ENCODE data around the gene HDGFL1.

The HDGFL1 gene

GRCh38 chr6:22536122-22536521 is 33.2 kb upstream of the HDGFL1 start:
- H2AFZ ChIP-seq: no peak overlapping the region
- H3K27me3 ChIP-seq (ENCODE audit: control insufficient read depth, insufficient read depth, low read length): no peaks in the 10 kb centered on the region
- H3K27ac ChIP-seq: no peak overlapping the region
- H3K4me3 ChIP-seq (ENCODE audit: low read depth, low read length): no peak overlapping the region
- no peaks in the 10 kb centered on the region for H3K4me1 ChIP-seq
- no peak overlapping the region for H3K4me2 ChIP-seq (ENCODE audit: low read length)
- no peaks in the 10 kb centered on the region for H3K79me2 ChIP-seq
- H3K9ac ChIP-seq: no peak overlapping the region
- H3K9me3 ChIP-seq (ENCODE audit: control insufficient read depth, low read length): no peaks in the 10 kb centered on the region
- no peaks in the 10 kb centered on the region for H3K36me3 ChIP-seq (ENCODE audit: control insufficient read depth, insufficient read depth, low read length)
- no peak for TF ChIP-seq CTCF (IDR thresholded peaks at IDR 0.05)

- no peaks in the 10 kb centered on the region for H3K79me2 ChIP-seq
Observed at GRCh38 chr6:22544476-22544875, 24.9 kb upstream of the HDGFL1 start.

GRCh38 chr6:22545051-22545450 is 24.3 kb upstream of the HDGFL1 start:
- Histone ChIP-seq H3K27ac (no peak overlapping the region), H3K4me3 (ENCODE audit: low read depth, low read length) (no peak overlapping the region), H3K4me2 (ENCODE audit: low read length) (no peak overlapping the region), H3K9ac (no peak overlapping the region), H3K27me3 (ENCODE audit: control insufficient read depth, insufficient read depth, low read length) (no peaks in the 10 kb centered on the region), H3K9me3 (ENCODE audit: control insufficient read depth, low read length) (no peaks in the 10 kb centered on the region), H3K79me2 (no peaks in the 10 kb centered on the region), H2AFZ (no peak overlapping the region), H3K4me1 (no peaks in the 10 kb centered on the region), H3K36me3 (ENCODE audit: control insufficient read depth, insufficient read depth, low read length) (no peaks in the 10 kb centered on the region)
- no peak for TF ChIP-seq CTCF (IDR thresholded peaks at IDR 0.05)

More at GRCh38 chr6:22544476-22544875, 24.9 kb upstream of the HDGFL1 start:
- no peak for TF ChIP-seq CTCF (IDR thresholded peaks at IDR 0.05)
- Histone ChIP-seq H3K27ac (no peak overlapping the region), H3K4me3 (ENCODE audit: low read depth, low read length) (no peak overlapping the region), H3K4me1 (no peaks in the 10 kb centered on the region), H3K36me3 (ENCODE audit: control insufficient read depth, insufficient read depth, low read length) (no peaks in the 10 kb centered on the region), H3K9ac (no peak overlapping the region), H3K9me3 (ENCODE audit: control insufficient read depth, low read length) (no peaks in the 10 kb centered on the region), H3K4me2 (ENCODE audit: low read length) (no peak overlapping the region), H3K27me3 (ENCODE audit: control insufficient read depth, insufficient read depth, low read length) (no peaks in the 10 kb centered on the region), H2AFZ (no peak overlapping the region)

GRCh38 chr6:22546236-22546635 is 23.1 kb upstream of the HDGFL1 start:
- Histone ChIP-seq H3K4me2 (ENCODE audit: low read length) (no peak overlapping the region), H3K27me3 (ENCODE audit: control insufficient read depth, insufficient read depth, low read length) (no peaks in the 10 kb centered on the region), H3K79me2 (no peaks in the 10 kb centered on the region), H2AFZ (no peak overlapping the region), H3K9me3 (ENCODE audit: control insufficient read depth, low read length) (no peaks in the 10 kb centered on the region), H3K27ac (no peak overlapping the region), H3K4me3 (ENCODE audit: low read depth, low read length) (no peak overlapping the region), H3K9ac (no peak overlapping the region), H3K36me3 (ENCODE audit: control insufficient read depth, insufficient read depth, low read length) (no peaks in the 10 kb centered on the region), H3K4me1 (no peaks in the 10 kb centered on the region)
- no peak for TF ChIP-seq CTCF (IDR thresholded peaks at IDR 0.05)

- H3K36me3 ChIP-seq (ENCODE audit: control insufficient read depth, insufficient read depth, low read length): no peaks in the 10 kb centered on the region
- no peaks in the 10 kb centered on the region for H3K9me3 ChIP-seq (ENCODE audit: control insufficient read depth, low read length)
- H3K4me1 ChIP-seq: no peaks in the 10 kb centered on the region
- H3K27ac ChIP-seq: no peak overlapping the region
- no peak overlapping the region for H2AFZ ChIP-seq
- no peak overlapping the region for H3K4me2 ChIP-seq (ENCODE audit: low read length)
- no peak overlapping the region for H3K4me3 ChIP-seq (ENCODE audit: low read depth, low read length)
- H3K27me3 ChIP-seq (ENCODE audit: control insufficient read depth, insufficient read depth, low read length): no peaks in the 10 kb centered on the region
- H3K79me2 ChIP-seq: no peaks in the 10 kb centered on the region
- H3K9ac ChIP-seq: no peak overlapping the region
- TF ChIP-seq CTCF (IDR thresholded peaks at IDR 0.05): no peak
Observed at GRCh38 chr6:22550971-22551670, 18.2 kb upstream of the HDGFL1 start.

Measured in parathyroid adenoma (tissue), 2 donors.